Fibroblast of gingiva (primary cell): ENCODE data around the gene PATJ.
A peak's percentile ranks its signal among the peaks of the same experiment; 100 is the strongest.

Experiments used
- DNase-seq: peaks from one replicate; pipeline ENCODE4 v3.0.0-alpha.2; 2011; ENCODE audit warnings: low read depth

Gene PATJ

DNA sequence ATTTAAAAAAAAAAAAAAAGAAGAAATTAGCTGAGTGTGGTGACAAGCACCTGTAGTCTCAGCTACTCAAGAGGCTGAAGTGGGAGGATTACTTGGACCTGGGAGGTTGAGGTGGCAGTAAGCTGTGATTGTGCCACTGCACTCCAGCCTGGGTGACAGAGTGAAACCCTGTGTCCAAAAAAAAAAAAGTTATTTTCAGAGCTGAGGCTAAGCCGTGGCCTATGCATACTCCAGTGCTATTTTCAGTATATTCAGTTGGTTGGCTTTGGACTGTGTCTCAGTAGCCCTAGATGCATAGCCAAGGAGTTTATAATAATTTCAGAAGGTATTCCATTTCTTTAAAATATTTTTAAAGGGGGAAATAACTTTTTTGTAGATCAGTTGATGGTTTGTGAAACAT, 311.9 kb downstream of the PATJ start:
- DNase-seq, result no peak

DNA sequence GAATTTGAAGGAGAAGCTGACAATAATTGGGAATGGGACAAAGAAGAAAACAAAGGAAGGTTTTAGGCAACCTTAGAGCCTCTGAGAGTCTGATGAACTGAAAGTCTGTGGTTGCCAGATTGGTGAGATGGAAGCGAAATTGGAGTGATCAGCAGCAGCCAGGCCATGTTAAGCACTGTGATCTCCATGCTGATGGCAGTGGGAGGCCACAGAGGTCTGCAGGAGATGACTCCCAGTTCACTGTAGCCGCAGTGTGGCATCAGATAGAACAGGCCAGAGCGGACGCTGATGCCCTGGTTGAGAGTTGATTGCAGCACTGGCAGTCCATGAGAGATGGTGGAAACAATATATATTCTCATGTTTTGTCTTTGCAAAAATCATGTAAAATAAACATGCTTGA, 314.9 kb downstream of the PATJ start:
- DNase-seq, result no peak

DNA sequence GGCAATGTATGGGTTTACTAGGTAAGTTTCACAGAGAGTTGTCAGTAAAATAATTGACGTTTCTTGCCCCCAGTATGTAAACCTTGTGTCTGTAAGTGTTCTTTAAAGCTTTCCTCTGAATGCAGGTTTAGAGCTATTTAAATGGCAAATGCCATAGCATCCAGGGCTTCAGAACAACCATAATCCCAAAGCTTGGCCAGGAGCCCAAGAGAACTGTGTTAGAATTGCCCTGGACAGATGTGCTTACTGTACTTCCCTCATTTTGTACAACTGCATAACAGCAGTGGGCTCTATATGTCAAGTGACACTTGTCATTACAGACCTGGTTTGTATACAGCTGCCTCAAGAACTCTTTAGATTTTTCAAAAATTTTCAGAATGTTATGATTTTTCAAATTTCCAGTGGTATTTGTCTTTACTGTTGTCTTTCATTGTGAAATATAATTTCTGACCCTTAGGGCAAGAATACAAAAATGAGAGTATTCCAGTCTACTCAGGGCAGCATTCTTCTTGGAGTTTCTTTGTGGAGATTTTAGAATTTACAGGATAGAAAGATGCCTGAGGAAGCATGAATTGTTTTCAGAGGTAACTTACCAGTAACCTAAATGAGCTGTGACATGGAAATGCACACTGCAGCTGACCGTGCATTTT, 315.5 kb downstream of the PATJ start:
- DNase-seq, result no peak

DNA sequence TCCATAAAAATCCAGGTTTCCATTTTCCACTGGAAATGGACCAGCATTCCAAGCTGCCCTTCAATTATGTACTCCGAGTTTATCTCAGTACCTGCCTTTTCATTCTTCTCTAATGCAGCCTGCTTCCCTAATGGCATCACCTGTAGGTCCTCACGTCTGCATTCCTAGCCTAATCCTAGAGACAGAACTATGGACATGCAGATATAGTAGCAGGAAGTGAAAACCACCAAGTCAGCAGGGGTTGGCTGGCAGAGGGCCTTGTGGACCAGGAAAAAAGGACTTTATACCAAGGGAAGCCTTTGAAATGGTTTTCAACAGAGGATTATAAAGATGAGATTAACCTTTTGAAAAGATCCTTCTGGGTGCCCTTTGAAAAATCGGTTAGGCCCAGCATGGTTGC, 316.7 kb downstream of the PATJ start:
- no peak for DNase-seq

DNA sequence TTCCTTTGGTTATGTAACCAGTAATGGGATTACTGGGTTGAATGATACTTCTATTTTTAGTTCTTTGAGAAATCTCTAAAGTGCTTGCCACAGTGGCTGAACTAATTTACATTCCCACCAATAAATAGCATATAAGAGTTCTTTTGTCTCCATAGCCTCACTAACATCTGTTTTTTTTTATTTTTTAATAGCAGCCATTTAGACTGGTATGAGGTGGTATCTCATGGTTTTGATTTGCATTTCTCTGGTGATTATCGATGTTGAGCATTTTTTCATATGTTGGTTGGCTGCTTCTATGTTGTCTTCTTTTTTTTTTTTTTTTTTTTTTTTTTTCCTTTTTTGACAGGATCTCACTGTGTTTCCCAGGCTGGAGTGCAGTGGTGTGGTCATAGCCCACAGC, 319.8 kb downstream of the PATJ start:
- DNase-seq, result no peak

DNA sequence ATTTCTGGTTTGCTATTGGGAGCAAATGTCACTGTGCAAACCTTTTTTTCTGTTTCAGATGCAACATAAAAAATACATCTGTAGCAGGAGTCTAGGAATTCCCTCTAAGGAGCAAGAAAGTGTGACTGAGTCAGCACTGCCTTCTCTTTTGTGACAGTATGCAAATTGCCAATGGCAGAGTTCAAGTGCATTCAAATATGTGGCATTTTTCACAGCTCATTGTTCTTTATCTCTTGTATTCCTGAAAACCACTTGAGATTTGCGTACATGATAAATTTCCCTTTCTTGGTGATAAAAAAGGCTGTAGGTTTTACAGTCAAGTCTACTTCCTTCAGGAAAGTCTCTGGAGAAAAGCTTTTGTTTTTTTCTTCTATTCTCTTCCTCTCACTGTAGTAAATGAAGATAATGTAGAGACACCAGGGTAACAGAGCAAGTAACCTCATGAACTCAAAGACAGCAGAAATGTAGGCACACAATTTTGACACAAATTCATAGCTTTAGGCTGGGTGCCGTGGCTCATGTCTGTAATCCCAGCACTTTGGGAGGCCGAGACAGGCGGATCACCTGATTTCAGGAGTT, 322.6 kb downstream of the PATJ start:
- DNase-seq, result no peak

DNA sequence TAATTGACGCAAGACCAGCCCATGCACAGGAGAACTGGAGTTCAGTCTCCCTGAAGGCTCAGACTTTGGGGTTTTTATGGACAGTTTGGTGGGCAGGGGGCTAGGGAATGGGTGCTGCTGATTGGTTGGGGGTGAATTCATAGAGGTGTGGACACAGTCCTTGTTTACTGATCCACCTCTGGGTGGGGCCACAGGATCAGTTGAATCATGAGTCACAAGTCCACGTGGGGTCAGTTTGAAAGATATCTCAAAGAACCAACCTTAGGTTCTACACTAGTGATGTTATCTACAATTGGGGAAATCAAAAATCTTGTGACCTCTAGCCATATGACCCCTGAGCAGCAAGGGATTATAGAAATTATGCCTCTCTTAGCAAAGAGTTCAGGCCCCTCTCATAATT, 324.4 kb downstream of the PATJ start:
- no peak for DNase-seq

DNA sequence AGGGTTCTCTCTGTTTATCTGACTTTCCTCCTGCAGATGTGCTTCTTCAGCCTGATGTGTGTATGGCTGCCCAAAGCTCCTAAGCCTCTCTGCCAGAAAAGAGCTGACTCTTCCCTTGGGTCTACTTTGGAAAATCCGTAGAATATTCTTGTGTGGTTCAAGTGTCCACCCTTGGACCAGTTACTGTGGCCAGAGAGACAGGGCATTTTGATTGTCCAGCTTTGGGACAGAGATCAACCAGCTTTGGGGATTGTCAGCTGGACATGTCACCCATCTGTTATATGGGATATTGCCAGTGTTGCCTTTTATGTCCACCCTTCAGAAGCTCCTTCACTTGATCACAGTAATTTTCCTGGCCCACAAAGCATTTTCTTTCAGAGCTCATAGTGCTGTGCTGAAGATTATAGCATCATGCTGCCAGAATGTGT, 326.1 kb downstream of the PATJ start:
- no peak for DNase-seq

DNA sequence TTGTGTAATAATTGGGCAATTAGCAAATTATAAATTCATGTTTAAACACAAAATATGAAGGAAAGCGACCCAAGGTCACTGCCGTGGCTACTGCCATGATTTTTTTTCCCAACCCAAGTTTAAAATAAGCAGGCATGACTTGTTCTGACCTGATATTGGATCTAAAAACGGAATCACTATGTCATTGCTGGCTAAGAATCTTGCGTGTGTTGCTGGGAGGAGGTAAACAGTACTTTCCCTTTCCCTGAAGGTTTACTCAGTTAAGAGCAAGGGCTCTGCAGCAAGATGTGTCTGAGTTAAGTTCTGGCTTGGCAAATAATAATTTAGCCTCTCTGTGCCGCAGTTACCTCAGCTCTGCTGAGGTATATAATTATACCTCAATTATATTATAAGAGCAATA, 326.7 kb downstream of the PATJ start:
- no peak for DNase-seq

DNA sequence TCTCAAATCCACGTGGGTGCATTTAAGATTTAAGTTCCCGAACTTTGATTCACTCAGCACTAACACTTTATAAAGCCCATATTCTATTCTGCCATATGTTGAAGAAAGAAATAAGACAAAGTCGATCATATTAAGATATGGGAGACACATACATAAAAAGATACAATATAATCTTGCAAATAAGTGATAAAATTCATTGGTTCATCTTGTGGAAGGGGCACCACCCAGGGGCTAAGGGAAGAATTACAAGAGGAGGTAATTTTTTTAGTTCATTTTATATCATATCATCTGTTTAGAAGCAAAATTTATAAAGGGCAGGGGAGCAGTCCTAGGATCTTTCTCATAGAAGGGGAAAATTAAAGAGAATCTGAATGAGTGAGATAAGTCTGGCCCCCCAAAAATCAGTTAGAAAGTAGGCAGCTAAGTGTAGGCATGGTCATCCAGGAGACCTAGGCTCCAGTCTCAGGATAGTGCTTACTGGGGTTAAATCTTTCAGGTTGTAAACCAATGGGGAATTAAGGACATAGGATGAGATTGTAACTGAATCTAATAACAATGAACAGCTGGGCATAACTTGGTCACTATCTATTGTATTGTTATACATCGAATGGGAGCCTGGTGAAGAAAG, 328.2 kb downstream of the PATJ start:
- peak; percentile 3 for DNase-seq

DNA sequence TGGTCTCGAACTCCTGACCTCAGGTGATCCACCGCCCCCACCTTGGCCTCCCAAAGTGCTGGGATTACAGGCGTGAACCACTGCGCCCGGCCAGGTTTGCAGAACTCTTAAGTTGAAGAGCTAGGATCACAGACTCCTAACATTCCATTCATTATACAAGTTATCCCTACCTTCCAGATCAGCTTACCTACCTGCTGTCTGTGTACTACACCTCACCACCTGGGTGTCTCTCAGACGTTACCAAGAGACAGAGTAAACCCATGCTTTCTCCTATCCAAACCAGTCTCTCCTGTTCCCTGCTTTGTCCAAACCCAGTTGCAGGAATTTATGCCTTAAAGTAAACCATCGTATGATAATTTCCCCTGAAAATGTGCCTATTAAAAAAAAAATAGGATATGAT, 329.4 kb downstream of the PATJ start:
- DNase-seq, result no peak

DNA sequence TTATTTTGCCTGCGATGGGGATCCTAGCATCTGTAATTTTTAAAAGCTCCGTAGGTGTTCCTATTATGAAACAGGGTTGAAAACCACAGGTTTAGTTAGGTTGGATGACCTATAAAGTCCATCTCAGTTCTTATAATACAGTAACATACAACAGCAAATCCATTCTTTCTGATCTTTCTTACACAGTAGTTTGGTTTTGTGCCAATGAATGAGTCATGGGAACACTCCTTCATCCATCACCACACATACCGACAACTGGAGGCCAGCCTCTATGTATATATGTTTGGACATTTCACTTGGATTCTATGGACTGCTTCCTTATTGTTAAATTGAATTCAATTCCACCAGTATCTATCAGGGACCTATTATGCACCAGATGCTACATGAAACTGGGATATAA, 334.0 kb downstream of the PATJ start:
- peak; percentile 12 for DNase-seq

DNA sequence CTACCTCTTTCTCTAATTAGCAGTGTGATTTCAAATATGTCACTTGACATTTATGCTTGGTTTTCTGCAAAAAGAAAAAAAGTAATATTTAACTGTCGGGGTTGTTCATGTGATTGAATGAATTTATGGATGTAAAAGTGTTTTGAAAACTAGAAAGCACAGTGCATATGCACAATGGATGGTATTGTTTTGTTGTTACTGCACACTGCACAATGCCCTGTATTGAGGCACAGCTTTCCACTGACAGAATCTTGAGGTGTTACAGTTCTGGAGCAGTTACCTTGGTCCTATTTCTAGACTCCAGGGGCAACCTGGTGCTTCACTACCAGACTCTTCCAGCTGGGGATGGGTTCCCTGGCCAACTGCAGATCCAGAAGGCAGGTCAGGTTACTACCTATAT, 335.5 kb downstream of the PATJ start:
- DNase-seq, result no peak

DNA sequence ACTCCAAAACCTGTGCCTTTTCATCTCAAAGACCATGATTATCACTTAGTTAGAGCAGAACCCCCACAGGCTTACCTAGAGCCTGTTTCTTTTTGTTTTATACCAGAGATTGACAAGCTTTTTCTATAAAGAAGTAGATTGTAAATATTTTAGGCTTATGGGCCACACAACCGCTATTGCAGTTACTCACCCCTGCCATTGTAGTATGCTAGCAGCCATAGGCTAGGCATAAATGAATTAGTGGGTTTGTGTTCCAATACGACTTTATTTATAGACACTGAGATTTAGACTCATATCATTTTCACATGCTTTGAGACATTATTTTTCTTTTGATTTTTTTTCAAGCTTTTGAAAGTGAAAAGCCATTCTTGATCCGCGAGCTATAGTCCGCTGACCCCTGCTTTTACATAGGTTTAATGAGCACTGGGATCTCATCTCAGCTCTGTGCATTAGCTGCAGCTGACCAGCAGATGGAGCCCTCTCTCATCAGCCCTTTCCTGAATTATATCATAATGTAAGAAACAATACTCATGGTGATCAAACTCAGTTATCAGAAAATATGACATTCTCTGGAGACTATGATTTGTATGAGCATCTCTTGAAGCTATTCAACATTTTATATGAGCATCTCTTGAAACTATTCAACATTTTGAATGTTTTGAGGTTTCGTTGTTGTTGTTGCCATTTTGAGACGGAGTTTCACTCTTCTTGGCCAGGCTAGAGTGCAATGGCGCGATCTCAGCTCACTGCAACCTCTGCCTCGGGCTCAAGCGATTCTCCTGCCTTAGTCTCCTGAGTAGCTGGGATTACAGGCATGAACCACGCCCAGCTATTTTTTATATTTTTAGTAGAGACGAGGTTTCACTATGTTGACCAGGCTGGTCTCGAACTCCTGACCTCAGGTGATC, 340.4 kb downstream of the PATJ start:
- DNase-seq, result peak; percentile 31

DNA sequence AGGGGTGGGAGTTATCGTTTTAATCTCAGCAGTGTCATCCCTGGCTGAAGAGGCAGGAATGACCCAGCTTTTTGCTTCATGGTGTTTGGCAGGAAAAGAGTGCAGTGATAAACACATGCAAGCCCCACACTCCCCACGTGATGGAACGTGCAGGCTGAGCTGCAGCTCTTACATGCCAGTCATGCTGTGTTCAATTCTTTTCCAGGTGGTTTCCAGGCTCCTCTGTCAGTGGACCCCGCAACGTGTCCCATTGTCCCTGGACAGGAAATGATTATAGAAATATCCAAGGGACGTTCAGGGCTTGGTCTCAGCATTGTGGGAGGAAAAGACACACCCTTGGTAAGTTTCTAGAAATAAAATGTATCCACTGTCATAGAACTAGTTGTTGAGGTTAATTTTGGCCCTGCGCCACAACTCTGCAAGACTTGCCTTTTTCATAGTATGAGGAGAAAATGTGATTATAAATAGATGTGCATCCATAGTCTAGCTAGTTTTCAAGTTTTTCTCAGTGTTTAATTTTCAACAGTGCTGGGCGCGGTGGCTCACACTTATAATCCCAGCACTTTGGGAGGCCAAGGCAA, 342.1 kb downstream of the PATJ start:
- DNase-seq, result no peak

DNA sequence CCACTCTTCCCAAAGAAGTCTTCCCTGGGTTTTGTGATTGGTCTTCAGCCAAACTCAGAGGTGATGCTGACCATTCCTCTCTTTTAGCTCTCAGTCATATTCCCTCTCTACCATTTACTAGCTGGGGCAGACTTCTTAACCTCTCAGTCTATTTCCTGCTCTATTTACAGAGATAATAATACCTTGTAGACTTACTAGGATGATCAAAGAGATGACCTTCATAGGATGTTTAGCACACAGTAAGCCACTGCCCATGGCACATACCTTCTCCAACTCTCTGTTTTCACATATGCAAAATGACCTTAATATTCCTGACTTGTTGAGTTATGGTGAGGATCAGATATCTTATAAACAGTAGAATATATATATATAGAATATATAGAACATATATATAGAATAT, 346.2 kb downstream of the PATJ start:
- no peak for DNase-seq

DNA sequence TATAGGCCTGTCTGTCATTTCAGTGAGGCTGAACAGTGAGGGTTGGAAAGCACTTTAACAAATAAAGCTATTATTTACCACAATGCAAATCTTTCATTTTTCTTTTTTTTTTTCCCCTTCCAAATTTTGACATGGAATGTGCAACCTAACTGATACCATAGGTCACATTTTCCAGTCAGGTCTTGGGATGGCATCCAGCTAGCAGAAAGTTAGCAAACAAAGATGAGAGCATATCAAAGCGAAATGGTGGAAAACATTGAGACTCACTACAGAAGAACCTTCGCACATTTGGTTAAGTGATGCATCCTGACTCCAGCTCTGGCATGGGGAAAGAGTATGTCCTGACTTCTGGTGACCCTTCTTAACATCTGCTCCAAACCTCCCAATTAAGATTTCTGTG, 347.3 kb downstream of the PATJ start:
- no peak for DNase-seq

DNA sequence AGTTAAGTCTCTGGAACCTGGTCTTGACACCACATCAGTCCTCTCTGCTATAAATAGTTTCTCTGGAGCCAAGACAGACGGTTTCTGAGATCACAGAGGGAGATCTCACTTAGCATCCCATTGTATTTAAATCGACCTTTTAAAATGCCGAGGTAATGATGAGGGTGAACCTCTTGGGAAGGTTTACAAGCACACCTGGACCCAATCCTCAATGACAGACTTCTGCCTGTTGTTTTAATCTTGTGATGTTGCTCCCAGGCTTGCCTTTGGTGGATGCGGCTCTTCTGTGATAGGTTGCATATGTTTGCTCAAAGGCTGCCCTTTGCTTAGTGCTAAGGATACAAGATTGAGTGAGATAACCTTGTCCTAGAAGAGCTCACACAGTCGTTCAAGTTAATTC, 347.7 kb downstream of the PATJ start:
- DNase-seq, result no peak

DNA sequence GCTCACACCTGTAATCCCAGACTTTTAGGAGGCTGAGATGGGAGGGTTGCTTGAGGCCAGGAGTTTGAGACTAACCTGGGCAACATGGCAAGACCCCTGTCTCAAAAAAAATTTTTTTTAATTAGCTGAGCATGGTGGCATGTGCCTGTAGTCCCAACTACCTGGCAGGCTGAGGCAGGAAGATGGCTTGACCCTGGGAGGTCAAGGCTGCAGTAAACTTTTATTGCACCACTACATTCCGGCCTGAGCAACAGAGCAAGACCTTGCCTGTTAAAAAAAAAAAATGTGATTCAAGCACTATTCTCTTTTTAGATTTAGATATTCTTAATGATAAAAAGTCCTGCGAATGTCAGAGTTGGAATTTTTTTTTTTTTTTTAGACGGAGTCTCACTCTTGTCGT, 349.8 kb downstream of the PATJ start:
- no peak for DNase-seq

DNA sequence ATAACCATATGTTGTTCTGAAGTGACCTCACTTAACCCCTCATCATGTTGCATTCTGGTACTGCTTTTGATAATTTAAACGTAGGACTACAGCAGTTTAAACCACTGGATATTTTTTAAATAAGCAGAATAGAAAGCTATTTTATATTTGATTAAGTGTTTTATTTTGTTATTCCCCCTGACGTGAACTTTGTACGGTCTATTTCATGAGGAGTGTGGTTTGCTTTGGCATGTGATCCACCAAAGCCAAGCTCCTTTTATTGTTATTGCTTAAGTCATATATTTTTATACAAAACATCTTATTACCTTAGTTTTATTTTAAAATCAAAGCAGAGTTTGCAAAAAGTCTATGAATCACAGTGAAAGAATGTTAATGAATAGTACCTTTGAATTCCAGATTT, 351.0 kb downstream of the PATJ start:
- DNase-seq, result no peak

DNA sequence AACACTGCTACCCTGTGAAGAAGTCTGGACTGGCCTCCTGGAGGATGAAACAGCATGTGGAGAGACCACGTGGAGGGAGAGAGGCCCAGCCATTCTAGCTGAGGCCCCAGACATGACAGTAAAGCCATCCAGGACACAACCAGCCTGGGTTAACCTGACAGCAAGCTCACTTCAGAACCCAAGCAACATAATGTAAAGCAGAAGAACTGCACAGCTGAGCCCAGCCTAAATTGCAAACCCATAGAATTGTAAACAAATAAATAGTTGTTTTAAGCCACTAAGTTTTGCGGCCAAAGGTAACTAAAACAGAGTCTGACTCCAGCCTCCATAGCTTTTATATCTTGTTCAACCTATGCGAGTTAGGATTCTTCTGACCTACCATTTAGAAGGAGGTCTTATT, 355.2 kb downstream of the PATJ start:
- DNase-seq, result no peak

DNA sequence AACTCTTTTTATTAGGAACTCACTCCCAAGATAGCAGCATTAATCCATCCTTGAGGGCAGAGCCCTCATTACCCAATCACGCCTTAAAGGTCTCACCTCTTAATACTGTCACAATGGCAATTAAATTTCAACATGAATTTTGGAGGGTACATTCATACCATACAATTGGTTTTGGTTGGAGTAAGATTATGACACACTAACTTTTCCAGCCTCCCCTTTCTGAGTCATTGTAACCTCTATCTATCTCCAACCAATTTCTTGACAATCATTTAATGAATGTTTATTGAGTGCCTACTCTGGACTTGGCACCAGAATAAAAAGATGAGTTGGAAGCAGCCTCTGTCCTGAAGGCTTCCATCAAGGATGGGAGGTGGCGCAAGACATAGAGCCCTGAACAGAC, 358.2 kb downstream of the PATJ start:
- no peak for DNase-seq

DNA sequence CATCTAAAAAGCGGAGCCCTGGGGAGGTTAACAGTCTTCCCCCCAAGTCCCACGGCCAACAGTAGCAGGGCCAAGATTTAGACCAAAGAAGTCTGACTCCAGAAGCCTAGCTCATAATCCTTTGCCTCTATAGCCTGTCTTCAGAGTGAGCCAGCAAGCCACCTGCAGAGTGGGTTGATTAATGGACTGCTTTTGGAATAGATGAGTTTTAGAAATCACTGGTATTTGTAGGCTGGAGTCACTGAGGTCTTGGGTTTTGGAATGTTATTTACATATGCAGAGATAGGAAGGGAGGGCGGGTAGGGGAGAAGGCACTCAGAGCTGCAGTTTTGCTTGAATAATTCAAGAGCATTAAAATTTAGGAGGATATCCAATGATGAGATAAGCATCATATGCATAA, 361.6 kb downstream of the PATJ start:
- no peak for DNase-seq
